ENCODE measurements around the gene ARHGAP4. TPM values are rescaled to one million over a fixed set of nuclear protein-coding genes. Genes with fewer than 3 reads are reported as not detected.

The ARHGAP4 gene
- total RNA-seq, 2 donors from 2014 or later = 7.6 to 8.9 TPM

DNA sequence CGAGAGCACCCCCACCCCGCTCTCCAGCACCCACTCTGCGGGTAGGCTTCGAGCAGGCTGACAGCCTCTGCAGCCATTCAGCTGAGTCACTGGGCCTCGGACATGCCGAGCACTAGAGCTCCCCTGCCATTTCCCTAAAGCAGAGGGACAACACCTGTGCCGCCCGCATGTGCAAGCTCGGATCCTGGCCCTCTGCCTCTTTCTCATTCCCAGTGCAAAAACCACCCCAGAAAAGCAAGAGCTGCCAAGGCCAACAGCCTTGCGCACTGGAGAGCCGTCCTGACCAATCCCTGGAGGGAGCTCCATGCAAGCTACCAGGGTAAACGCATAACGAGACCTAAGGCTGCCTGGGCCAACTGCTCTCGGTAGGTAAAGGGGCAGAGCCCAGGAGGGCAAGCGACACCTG, 40.2 kb upstream of the ARHGAP4 start:
- H3K36me3 ChIP-seq = peaks cover 29% of the 10 kb centered on the region
- DNase-seq (ENCODE audit: low spot score) = no peak
- peak overlapping the region; percentile 17 to 31 for H3K27ac ChIP-seq
- no peak overlapping the region for H3K4me3 ChIP-seq
- no peaks in the 10 kb centered on the region for H3K9me3 ChIP-seq
- no peaks in the 10 kb centered on the region for H3K27me3 ChIP-seq
- peaks cover 0 to 55% of the 10 kb centered on the region in 2 donors for H3K4me1 ChIP-seq
- TF ChIP-seq CTCF (IDR thresholded peaks at IDR 0.05) = no peak

GRCh38 chrX:153965406-153965805, 39.3 kb upstream of the ARHGAP4 start:
- H3K4me1 ChIP-seq = peaks cover 0 to 55% of the 10 kb centered on the region in 2 donors
- H3K36me3 ChIP-seq = peaks cover 38% of the 10 kb centered on the region
- no peaks in the 10 kb centered on the region for H3K27me3 ChIP-seq
- no peak for DNase-seq (ENCODE audit: low spot score)
- no peak overlapping the region for H3K27ac ChIP-seq
- H3K9me3 ChIP-seq = no peaks in the 10 kb centered on the region
- no peak overlapping the region for H3K4me3 ChIP-seq
- TF ChIP-seq CTCF (IDR thresholded peaks at IDR 0.05) = no peak

- Histone ChIP-seq H3K36me3 (peaks cover 51% of the 10 kb centered on the region), H3K4me1 (peaks cover 0 to 44% of the 10 kb centered on the region in 2 donors), H3K9me3 (no peaks in the 10 kb centered on the region)
These were observed 38.0 kb upstream of the ARHGAP4 start for GRCh38 chrX:153964105-153964504.

DNA sequence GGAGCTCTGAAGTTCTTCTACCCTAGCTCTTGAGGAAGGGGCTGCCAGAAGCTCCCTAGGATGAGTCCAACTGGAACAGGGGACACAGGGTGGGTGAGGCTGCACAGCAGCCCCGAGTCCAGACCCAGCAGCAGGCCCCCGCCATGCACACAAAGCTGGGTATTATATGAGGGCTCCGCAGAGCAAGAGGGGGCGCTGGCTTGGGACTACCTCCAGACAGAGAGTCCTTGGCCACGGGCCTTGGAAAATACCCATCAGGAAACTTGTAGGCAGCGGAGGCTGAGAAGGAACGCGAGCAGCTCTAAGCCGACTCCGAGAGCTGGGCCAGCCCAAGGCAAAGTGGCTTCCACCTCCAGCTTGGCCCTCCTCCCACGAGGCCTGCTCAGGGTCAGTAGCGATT, 37.5 kb upstream of the ARHGAP4 start:
- H3K9me3 ChIP-seq = no peaks in the 10 kb centered on the region
- H3K36me3 ChIP-seq = peaks cover 57% of the 10 kb centered on the region
- no peak for TF ChIP-seq CTCF (IDR thresholded peaks at IDR 0.05)
- no peak for DNase-seq (ENCODE audit: low spot score)
- H3K4me1 ChIP-seq = peaks cover 0 to 39% of the 10 kb centered on the region in 2 donors
- no peaks in the 10 kb centered on the region for H3K27me3 ChIP-seq
- no peak overlapping the region for H3K4me3 ChIP-seq
- no peak overlapping the region for H3K27ac ChIP-seq

More at GRCh38 chrX:153964105-153964504, 38.0 kb upstream of the ARHGAP4 start:
- no peak for TF ChIP-seq CTCF (IDR thresholded peaks at IDR 0.05)
- H3K27ac ChIP-seq = no peak overlapping the region
- no peak for DNase-seq (ENCODE audit: low spot score)
- no peaks in the 10 kb centered on the region for H3K27me3 ChIP-seq
- no peak overlapping the region for H3K4me3 ChIP-seq

DNA sequence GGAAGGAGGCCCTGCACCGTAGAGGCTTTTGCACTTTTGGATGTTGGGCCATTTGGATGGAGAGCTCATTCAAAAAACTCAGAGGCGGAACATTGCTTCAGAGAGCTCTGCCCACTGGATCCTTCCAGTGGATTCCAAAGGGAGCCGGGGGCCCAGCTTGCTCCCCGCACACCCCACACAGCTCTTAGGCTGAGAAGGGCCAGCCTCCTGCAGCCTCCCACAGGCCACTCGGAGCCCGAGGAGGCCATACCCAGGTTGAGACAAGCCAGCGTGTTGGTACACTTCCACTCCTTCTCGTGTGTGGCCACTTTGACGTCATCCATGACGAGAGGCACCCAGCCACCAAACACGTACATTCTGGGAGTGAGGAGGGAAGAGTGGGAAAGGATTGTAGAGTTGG, 35.2 kb upstream of the ARHGAP4 start:
- TF ChIP-seq CTCF (IDR thresholded peaks at IDR 0.05) = no peak
- no peak for DNase-seq (ENCODE audit: low spot score)
- Histone ChIP-seq H3K27ac (no peak overlapping the region), H3K36me3 (peaks cover 79% of the 10 kb centered on the region), H3K9me3 (no peaks in the 10 kb centered on the region), H3K27me3 (no peaks in the 10 kb centered on the region), H3K4me1 (peaks cover 0 to 16% of the 10 kb centered on the region in 2 donors), H3K4me3 (no peak overlapping the region)

GRCh38 chrX:153960786-153961185, 34.7 kb upstream of the ARHGAP4 start:
- no peak for TF ChIP-seq CTCF (IDR thresholded peaks at IDR 0.05)
- peaks cover 84% of the 10 kb centered on the region for H3K36me3 ChIP-seq
- DNase-seq (ENCODE audit: low spot score) = no peak
- H3K27me3 ChIP-seq = no peaks in the 10 kb centered on the region
- H3K4me1 ChIP-seq = peaks cover 0 to 11% of the 10 kb centered on the region in 2 donors
- no peak overlapping the region for H3K27ac ChIP-seq
- no peak overlapping the region for H3K4me3 ChIP-seq
- H3K9me3 ChIP-seq = no peaks in the 10 kb centered on the region

Measured in right atrium auricular region (tissue), 2 donors.